ENCODE measurements around the gene CGREF1.

Gene CGREF1

GRCh38 chr2:27050996-27051901 is 67.7 kb downstream of the CGREF1 start, which contains the start of gene AGBL5:
TSS of gene AGBL5 (plus strand) at chr2:27051668. CDS start at chr2:27052959, 1,291 bp downstream.
- Histone ChIP-seq H4K20me1 (ENCODE audit: control insufficient read depth, insufficient read depth, low read depth, low read length) (no peaks in the 10 kb centered on the region), H3K79me2 (ENCODE audit: control insufficient read depth, low read length) (peaks cover 4% of the 10 kb centered on the region), H3K4me2 (ENCODE audit: low read length) (peak within 1 kb of the TSS; percentile 93), H3K27ac (ENCODE audit: low read depth, low read length) (peak within 1 kb of the TSS; percentile 81), H3K36me3 (ENCODE audit: control insufficient read depth, low read length) (peaks cover 24% of the 10 kb centered on the region), H3K27me3 (ENCODE audit: control insufficient read depth, low read length) (no peaks in the 10 kb centered on the region), H3K9me3 (ENCODE audit: control insufficient read depth, insufficient read depth, low read length) (no peaks in the 10 kb centered on the region), H3F3A (ENCODE audit: control insufficient read depth, insufficient read depth) (peaks cover 8% of the 10 kb centered on the region), H3K4me3 (ENCODE audit: low read length) (peak within 1 kb of the TSS; percentile 85), H3K9me2 (replicated peaks; ENCODE audit: control insufficient read depth, low read length) (no peaks in the 10 kb centered on the region), H3K4me1 (ENCODE audit: control insufficient read depth, low read length) (peaks cover 16% of the 10 kb centered on the region)
- TF ChIP-seq EZH2phosphoT487 (IDR thresholded peaks at IDR 0.05; ENCODE audit: borderline replicate concordance, low read length) = no peak
- TF ChIP-seq, protein P1, sequence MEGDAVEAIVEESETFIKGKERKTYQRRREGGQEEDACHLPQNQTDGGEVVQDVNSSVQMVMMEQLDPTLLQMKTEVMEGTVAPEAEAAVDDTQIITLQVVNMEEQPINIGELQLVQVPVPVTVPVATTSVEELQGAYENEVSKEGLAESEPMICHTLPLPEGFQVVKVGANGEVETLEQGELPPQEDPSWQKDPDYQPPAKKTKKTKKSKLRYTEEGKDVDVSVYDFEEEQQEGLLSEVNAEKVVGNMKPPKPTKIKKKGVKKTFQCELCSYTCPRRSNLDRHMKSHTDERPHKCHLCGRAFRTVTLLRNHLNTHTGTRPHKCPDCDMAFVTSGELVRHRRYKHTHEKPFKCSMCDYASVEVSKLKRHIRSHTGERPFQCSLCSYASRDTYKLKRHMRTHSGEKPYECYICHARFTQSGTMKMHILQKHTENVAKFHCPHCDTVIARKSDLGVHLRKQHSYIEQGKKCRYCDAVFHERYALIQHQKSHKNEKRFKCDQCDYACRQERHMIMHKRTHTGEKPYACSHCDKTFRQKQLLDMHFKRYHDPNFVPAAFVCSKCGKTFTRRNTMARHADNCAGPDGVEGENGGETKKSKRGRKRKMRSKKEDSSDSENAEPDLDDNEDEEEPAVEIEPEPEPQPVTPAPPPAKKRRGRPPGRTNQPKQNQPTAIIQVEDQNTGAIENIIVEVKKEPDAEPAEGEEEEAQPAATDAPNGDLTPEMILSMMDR (IDR thresholded peaks at IDR 0.05; ENCODE audit: low read depth, low read length, poor library complexity, severe bottlenecking) = no peak
